SKM-1 (cell line): Measurements from ENCODE around the gene RPL13A.
"Not testable (repeated sequence)": the region's sequence is repeated elsewhere in the genome, so short reads cannot be mapped to it uniquely, and the experiment has no call there.

ENCODE experiments used
- DNase-seq: peaks from one replicate; lab custom pipeline; 2025; ENCODE audit not compliant: unreplicated experiment; lab: John Stamatoyannopoulos, UW

RPL13A gene

GRCh38 chr19:49487277-49488045 is at the start of gene RPL13A:
RPL13A (plus strand) TSS chr19:49487608; CDS start chr19:49487630, 22 bp downstream.
- peak; percentile 74 for DNase-seq

DNA sequence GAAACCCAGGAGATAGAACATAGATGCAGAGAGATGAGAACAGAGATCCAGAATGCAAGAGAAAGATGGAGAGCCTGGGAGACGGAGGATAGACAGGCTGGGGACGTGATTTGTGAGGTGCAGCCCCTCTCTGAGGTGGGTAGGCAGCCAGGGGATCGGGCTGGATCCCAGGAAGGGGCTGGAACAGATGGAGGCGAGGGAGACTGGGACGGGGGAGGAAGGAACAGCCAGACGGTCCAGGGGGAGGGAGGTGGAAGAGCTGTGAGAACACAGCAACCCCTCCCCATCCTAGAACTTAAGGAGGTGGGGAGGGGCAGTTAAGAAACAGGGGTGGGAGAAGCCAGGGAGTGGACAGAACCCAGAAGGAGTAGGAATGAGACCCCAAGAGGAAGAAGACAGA is 49.1 kb upstream of the RPL13A start:
- DNase-seq: no peak

GRCh38 chr19:49439836-49440235 is 47.6 kb upstream of the RPL13A start:
- DNase-seq: no peak

DNA sequence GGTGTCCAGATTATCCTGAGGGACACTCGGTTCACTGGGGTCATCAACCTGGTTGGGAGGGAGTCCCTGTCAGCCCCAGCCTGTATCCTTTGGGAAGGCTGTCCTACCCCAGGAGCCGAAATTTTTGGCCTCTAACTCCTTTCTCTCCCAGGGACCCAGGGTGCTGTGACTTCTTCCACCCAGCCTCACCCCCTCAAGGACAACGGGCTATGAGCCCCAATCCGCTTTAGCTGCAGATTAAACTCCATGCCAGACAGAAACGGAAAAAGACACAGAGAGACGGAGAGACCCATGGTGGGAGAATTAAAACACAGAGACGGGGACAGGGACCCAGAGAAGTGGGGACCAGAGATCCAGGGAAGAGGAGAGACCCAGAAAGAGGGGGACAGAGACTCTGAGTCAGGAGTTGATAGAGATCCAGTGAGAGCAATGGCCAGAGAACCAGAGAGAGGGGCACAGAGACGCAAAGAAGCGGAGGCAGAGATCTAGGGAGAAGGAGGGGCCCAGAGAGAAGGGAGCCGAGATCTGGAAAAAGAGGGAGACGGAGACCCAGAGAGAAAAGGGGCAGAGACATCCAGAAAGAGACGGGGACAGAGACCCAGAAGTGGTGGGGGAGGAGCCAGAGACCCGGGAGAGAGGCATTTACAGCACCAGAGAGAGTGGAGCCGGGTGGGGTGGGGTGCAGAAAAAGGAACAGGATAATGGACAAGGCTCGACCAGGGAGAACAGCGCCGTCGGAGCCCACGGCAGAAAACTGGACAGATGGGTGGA is 46.8 kb upstream of the RPL13A start:
- DNase-seq: no peak

- no peak for DNase-seq
Observed at GRCh38 chr19:49441210-49441959, 46.0 kb upstream of the RPL13A start, which contains the start of gene SLC17A7. SLC17A7 (minus strand) TSS chr19:49441527; CDS start chr19:49441379, 148 bp downstream.

GRCh38 chr19:49441960-49442350 is 45.5 kb upstream of the RPL13A start:
- DNase-seq: no peak

DNA sequence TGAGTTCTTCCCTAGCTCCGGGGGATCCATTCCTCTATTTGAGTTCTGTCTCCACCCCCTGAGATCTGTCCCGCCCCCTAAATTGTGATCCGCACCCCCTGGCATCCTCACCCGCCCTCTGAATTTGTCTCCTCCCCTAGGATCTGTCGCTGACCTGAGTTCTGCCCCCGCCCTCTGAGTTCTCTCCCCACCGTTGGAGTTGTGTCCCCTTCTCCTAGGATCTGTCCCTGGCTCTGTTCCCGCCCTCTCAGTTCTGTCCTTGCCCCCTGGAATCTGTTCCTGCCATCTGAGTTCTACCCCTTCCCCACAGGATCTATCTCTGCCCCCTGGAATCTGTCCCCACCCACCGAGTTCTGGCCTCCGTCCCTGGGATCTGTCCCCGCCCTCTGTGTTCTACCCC is 45.1 kb upstream of the RPL13A start:
- no peak for DNase-seq

DNA sequence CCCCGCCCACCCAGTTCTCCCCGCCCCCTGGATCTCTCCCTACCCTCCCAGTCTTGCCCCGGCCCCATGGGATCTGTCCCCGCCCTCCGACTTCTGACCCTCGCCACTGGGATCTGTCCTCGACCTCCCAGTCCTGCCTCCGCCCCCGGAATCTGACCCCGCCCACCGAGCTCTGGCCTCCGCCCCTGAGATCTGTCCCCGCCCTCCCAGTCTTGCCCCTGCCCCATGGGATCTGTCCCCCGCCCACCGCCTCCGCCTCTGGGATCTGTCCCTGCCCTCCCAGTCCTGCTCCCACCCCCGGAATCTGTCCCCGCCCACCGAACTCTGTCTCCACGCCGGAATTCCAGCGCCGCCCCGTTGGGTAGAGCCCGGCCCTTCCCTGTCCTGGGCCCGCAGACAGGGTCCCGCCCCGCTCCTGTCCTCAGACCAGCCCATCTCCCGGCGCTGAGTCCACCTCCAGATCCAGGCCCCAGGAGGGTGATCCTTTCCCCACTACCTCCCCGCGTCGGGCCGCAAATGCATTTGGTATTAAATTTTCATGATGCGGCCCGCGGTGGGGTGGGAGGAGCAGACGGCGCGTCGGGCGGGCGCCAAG is 44.5 kb upstream of the RPL13A start:
- no peak for DNase-seq

DNA sequence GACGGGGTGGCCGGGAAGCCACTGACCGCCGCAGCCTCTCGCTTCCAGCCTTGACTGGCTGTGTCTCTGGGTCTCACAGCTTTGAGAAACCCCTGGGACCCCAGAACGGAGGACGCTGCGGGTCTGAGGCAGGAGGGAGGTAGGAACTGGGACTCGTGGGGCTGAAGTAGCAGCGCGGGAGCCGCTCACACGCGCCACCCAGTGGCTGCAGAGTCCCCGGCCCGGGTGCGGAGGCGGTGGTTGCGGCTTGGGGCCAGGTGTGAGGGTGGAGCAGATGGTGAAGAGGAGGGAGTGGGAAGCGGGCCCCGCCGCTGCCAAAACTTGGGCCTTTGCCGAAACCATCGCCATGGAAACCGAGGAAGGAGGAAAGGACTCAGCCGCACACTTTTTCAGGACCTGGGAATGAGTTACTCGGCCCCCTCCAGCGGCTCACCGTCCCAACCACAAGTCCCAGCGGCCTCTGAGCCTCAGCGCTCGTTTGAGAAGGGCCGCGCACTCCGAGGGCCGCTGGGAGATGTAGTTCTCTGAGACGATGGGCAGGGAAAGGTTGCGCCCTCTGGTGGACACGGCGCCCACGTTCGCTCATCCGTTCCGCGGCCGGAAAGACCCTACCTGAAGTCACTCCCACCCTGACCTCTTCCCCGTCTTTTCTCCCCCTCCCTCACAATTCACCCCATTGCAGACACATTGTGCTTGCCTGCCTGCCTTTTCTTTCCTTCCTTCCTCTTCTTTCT is 43.9 kb upstream of the RPL13A start:
- peak; percentile 68 for DNase-seq

DNA sequence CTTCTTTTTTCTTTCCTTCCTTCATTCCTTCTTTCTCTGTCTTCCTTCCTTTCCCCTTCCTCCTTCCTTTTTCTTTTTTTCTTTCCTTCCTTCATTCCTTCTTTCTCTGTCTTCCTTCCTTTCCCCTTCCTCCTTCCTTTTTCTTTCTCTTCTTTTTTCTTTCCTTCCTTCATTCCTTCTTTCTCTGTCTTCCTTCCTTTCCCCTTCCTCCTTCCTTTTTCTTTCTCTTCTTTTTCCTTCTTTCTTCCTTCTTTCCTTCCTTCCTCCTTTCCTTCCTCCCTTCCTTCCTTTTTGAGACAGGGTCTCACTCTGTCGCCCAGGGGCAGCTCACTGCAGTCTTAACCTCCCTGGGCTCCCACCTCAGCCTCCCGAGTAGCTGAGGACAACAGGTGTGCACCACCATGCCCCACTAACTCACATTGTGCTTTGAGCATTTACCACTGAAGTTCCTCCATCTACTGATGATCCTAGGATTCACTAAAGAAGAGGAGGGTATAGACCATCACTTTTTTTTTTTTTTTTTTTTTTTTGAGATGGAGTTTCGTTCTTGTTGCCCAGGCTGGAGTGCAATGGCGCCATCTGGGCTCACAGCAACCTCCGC is 43.2 kb upstream of the RPL13A start:
- DNase-seq: not testable (repeated sequence)

DNA sequence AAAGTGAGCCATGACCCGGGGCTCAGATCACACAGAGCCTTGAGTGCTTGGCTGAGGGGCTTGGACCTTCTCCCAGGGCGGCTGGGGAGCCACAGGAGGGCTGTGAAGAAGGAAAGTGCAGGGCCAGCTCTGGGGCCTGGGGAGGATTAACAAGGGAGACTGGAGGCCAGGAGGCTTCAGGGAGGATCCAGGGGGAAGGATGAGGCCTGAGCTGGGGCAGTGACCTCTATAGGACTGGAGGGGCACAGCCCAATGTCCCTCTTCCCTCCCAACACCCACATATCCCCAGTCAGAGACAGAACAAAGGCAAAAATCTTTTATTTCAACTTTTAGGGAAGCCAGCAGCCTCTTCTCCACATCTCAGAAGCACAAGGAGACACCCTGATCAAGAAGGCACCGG is 41.4 kb upstream of the RPL13A start:
- no peak for DNase-seq

GRCh38 chr19:49447485-49448431 is 39.6 kb upstream of the RPL13A start:
- DNase-seq: no peak

GRCh38 chr19:49448432-49448786 is 39.0 kb upstream of the RPL13A start:
- DNase-seq: no peak

- DNase-seq: no peak
Observed at GRCh38 chr19:49450405-49450804, 37.0 kb upstream of the RPL13A start.

DNA sequence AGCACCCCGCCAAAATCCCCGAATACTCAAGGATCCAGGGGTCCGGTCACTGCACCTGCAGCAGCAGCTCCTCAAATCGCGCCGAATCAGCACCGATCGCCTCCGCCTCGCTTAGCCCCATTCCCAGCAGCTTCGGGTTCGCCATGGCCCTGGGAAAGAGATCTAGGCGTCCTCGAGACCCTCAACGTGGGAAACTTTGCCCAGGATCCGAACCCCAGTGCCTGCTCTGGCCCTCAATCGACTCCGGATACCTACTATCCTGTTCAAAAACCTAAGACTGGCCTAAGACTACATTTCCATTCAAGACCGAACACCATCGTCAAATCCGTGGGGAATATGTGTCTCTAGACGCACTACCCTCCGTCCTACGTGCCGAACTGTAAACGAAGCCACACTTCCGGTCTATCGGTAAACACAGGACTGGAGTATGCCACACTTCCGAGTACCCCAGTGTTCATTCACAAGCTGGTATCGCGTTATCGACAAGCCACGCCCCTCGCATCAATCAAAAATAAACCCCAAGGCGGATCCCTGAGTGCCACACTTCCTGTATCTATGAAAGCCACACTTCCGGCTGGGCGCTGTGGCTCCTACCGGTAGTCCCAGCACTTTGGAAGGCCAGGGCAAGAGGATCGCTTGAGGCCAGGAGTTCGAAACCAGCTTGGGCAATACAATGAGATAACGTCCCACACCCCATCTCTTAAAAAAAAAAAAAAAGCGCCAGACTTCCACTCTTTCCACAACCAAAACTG is 35.8 kb upstream of the RPL13A start, which contains the start of gene PIH1D1:
TSS of gene PIH1D1 (minus strand) at position 385 of the 752 bp plus-strand sequence. CDS start at position 145, 240 bp downstream.
- DNase-seq: peak; percentile 91

DNA sequence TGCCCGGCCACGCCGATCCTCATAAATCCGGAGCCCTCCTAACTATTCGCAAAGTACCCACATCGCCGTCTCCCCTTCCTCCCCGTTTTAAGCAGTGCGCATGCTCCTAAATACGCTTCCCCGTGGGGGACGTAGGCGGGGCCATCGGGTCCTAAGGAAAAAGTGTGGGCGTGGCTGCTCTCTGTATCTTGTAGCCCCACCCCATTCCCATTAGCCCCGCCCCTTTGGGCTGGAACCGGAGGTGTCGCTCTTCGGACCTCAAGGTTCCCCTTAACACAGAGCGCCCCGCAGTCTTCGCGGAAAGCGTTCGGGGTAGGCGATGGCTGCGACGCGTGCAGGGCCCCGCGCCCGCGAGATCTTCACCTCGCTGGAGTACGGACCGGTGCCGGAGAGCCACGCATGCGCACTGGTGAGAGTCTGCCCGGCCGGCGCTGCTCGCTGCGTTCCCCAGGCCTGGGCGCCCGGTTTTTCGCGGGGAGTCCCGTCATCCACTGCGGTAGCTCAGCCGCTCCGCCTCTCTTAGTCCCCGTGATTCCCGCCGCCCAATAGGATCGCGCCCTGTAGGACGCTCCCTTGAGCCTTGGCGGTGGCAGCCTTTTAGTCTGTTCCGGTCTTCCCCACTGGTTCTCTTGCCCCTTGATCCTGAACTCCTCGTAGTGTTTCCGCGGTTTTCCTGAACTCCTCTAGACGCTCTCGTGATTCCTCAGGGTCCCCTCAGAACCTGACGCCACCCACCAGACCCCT is 34.2 kb upstream of the RPL13A start, which contains the start of gene ALDH16A1:
TSS of gene ALDH16A1 (plus strand) at position 213 of the 744 bp plus-strand sequence. CDS start at position 320, 107 bp downstream.
- DNase-seq: peak; percentile 61

DNA sequence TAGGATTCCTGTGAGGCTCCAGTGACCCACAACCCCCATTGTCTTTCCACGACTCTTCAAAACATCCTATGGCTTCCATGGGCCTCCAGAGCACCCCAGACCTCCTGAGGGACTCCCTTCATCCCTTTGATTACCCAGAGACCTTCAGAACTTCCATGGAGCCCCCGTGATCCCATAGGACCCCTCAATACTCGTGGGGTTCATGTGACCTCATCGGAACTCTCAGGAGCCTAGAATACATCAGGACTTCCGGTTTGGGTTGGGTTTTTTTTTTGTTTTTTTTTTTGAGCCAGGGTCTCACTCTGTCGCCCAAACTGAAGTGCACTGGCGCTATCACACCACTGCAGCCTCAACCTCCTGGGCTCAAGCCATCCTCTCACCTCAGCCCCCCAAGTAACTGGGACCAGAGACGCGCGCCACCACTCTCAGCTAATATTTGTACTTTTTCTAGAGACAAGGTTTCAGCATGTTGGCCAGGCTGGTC is 33.6 kb upstream of the RPL13A start:
- DNase-seq: no peak
